ENCODE results near the gene KIF20A.
"Not testable (repeated sequence)": the region's sequence is repeated elsewhere in the genome, so short reads cannot be mapped to it uniquely, and the experiment has no call there.

DNA sequence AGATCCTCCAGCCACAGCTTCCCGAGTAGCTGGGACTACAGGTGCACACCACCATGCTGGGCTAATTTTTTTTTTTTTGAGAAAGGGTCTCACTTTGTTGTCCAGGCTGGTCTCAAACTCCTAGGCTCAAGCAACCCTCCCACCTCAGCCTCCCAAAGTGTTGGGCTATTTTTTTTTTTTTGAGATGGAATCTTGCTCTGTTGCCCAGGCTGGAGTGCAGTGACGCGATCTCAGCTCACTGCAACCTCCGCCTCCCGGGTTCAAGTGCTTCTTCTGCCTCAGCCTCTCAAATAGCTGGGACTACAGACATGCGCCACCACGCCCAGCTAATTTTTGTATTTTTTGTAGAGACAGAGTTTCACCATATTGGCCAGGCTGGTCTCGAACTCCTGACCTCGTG lies 22.9 kb upstream of the KIF20A start:
- TF ChIP-seq, protein P1, sequence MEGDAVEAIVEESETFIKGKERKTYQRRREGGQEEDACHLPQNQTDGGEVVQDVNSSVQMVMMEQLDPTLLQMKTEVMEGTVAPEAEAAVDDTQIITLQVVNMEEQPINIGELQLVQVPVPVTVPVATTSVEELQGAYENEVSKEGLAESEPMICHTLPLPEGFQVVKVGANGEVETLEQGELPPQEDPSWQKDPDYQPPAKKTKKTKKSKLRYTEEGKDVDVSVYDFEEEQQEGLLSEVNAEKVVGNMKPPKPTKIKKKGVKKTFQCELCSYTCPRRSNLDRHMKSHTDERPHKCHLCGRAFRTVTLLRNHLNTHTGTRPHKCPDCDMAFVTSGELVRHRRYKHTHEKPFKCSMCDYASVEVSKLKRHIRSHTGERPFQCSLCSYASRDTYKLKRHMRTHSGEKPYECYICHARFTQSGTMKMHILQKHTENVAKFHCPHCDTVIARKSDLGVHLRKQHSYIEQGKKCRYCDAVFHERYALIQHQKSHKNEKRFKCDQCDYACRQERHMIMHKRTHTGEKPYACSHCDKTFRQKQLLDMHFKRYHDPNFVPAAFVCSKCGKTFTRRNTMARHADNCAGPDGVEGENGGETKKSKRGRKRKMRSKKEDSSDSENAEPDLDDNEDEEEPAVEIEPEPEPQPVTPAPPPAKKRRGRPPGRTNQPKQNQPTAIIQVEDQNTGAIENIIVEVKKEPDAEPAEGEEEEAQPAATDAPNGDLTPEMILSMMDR (IDR thresholded peaks at IDR 0.05), result not testable (repeated sequence)
- not testable (repeated sequence) for TF ChIP-seq POLR2A (IDR thresholded peaks at IDR 0.05)

All from right lobe of liver (tissue), 4 donors.